GM19438 (cell line): Measurements from ENCODE around the gene ELOVL3.

Experiments
- ATAC-seq: cut with Tn5 transposase; IDR thresholded peaks from one replicate; pipeline ENCODE4 v1.9.1; 2021; ENCODE audit warnings: low read depth; ENCODE audit not compliant: unreplicated experiment

ELOVL3 gene

DNA sequence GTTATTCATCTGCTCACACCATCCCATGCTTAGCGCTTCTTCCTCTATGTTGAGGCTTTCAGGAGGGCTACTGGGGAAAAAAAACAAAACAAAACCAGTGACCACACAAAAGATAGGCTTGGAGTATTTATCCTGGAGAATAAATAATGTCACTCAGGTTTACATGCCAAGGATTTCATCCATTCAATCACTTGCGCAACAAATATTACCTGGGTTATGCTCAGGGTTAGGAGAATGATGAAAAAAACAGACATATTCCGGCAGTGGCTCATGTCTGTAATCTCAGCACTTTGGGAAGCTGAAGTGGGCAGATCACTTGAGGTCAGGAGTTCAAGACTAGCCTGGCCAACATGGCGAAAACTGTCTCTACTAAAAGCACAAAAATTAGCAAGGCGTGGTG is 3.3 kb upstream of the ELOVL3 start:
- ATAC-seq: no peak

- no peak for ATAC-seq
Measured at GRCh38 chr10:102226542-102226870, 407 bp downstream of the ELOVL3 start.

DNA sequence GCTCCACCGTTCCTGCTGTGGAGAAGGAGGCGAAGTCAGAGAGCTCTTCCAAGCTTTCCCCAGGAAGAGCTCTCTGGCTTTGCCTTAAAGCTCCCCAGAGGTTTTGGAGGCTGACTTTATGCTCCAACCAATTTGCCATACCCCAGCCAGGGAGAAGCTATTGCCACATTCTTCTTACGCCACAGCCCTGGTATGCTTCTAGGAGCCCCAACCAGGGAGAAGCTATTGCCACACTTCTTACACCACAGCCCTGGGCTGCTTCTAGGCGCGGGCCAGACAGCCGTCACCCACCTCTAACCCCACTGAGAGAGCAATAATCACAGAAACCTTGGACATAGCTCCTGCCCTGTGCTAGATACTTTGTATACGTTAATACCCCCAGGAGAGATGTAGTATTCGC is 951 bp downstream of the ELOVL3 start:
- no peak for ATAC-seq

DNA sequence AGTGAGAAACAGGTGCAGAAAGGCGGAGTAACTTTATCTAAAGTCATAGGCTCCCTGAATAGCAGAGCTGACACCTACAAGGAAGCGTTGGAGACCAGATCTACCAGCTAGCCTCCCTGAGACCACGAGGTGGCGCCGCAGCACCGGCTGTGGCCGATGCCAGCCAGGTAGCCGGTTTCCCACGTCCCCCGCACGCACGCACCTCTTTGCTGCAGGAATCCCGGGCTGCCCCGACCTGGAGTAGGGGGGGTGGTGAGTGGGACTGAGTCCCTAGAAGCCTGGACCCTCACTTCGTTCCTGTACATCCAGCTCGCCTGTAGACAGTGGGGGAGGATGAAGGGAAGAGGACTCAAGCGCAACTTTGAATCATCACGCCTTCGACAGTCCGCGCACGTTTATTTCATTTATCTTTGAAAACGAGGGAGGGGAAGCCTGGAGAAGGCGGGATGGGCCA is 3.7 kb downstream of the ELOVL3 start:
- no peak for ATAC-seq

DNA sequence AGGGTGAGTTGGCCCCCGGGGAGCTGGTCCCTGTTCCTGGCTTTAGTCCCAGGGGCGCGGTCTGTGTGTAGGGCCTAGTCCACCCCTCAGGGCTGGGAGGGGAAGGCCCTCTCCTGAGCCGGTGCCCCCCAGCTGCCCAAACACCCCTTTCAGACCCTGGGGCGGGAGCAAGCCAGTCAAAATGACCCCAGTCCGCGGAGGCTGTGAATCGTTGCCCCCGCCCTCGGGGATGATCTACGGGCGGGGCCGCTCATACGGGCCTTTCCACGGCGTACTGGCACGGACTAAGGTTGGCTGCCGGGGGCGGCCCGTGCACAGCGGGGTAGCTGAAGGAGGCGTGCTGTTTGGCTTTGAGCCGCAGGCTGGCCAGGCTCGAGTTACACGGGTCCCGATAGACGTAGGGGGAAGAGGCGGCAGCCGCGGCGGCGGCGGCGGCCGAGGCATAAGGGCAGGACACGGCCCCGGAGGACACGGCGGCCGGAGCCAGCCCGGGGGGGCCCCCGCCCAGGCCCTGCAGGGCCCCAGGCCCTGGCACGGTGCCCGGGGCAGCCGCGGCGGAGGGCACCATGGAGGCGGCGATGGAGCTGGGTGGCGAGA is 4.3 kb downstream of the ELOVL3 start:
- no peak for ATAC-seq

DNA sequence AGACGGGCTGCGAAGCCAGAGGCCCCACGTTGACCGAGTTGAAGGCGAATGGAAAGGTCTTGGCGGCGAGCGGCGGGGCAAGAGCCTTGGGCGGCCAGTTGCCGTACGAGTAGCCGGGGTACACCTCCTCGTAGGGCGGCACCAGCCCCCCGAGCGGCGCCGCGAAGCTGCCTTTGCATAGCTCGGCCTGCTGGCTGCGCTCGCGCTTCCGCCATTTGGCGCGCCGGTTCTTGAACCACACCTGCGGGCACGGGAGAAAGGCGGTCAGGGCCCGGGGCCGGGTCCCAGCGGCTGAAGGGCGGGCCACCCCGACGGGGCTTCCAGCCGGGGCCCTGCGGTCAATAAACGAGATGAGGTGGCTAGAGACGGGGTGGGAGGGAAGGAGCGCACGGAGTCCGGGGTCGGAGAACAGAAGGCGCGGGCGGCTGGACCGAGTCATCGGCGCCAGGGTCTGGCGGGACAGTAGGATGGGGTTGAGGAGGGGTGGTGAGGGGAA is 4.8 kb downstream of the ELOVL3 start:
- ATAC-seq: no peak

DNA sequence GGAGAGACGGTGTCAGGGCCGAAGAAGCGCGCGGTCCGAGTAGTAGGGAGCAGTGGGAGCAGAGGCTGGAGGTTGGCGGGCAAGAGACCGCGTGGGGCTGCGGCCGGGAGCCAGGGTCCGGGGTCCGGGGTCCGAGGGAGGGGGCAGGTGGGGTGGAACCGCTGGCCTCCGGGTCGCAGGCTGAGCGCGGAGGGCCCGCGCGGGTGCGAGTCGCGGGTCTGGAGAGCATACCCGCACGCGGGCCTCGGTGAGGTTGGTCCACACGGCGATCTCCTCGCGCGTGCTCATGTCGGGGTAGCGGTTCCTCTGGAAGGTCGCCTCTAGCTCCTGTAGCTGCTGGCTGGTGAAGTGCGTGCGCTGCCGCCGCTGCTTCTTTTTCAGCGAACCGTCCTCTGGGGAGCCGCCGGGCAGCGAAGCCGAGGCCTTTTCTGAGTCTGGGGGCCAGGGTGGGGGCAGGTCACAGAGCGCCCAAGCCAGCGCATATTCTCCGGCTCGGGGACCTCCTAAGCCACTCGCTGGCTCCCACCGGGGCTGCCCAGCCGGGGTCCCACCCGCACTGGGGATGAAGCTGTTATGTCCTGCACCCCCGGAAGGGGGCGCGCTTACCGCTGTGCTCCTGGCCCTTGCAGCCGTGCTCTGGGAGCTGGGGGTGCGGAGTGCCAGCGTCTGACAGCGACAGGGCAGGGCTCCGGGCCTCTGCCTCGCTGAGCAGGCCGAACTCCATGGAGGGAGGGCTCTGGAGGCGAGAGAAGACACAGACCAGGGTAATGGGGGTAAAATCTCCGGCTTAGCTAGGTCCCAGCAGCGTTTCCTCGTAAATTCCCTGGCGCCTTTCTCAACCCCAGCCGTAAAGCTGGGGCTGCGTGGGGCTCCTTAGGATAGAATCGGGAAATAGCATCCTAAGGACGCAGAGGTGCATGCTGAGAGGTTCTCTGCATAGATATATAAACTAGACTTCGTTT is 5.5 kb downstream of the ELOVL3 start:
- no peak for ATAC-seq

DNA sequence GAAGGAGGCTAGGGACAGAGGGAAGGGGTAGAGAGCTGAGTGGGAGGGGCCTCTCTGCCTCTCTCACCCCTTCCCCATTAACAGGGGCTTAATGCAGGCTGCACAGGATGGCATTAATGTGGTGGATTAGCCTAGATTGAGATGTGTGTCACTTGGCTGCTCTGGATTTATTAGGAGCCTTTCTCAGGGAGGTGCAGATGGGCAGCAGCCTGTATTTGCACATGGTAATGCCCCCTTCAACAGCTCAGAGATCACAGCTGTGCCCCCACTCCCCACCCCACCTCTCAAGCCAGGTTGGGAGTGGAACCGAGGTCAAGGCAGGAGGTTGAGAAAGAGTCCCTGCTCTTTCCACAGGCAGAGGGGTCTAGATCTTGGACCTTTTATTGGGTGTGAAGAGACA is 7.9 kb downstream of the ELOVL3 start:
- ATAC-seq: no peak

DNA sequence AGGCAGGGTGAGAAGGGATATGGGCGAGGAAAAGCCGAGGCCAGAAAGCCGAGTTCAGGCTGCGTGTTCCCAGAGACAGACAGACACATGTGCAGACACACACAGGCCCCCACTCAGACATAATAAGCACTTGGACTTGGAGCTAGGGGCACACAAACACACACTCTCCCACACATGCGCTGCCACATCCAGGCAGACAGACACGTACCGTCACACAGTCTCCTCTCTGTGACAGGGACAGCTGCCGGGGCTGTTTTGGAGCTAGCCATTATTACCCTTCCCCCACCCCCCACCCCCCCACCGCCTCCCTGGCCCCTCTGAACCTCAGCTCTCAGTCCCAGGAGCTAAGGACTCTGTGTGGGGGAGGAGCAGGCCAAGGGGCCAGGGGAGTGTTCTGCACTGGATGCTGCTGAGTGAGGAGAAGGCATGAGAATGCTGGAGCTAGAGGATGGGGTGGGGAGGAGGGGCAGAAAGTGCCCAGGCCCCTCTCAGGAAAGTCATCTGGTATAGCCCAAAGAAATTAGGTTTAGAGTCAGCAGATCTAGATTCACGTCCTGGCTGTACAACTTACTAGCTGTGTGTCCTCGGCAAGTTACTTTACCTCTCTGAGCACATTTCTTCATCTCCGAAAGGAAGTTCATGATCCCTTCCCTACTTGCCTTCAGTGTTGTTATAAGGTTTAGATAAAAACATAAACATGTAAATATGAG is 8.9 kb downstream of the ELOVL3 start:
- no peak for ATAC-seq

GRCh38 chr10:102235598-102235920 is 9.5 kb downstream of the ELOVL3 start:
- ATAC-seq: no peak

DNA sequence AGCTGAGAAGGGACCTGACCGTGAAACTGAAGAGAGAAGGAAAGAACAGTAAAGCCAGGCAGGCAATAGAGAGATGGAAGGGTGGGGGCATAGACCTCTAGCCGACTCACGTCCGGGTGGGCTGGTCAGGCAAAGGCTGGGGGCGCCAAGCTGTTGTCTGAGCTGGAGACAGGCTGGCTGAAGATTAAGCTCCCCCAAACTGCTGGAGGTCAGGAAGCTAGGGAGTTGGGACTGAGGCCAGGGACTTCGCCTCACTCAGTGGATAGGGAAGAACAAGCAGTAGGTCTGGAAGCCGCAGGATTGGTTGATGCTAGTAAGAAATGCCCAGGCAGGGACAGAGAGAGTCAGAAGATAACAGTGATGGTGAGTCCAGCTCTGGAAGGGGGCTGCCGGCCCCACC is 9.9 kb downstream of the ELOVL3 start:
- ATAC-seq: no peak

DNA sequence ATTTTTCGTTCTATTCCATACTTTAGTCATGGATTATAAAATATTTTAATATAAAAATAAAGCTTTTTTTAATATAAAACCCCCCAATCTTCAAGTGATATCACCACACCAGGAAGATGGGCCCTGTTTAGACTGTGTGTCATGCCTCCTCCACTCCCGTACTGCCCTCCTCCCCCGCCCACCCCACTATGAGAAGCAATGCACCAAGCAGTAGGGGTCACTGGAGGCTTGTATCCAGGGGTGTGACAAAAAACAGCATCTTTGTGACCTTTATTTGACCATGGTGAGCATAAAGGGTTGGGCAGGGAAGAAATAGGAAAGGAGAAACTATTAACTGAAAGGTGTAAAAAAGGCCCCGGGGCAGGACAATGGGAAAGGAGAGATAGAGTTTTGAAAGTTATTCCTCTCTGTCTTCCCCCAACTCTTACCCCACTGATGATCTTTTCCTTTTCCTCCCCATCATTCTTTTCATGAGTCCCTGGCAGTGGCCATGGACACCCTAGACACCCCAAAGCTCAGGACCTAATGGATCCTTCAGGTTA is 11.7 kb downstream of the ELOVL3 start:
- ATAC-seq: no peak

GRCh38 chr10:102240467-102241031 is 14.4 kb downstream of the ELOVL3 start:
- ATAC-seq: no peak

- ATAC-seq: peak; percentile 1
Measured at GRCh38 chr10:102241032-102241443, 14.9 kb downstream of the ELOVL3 start.

DNA sequence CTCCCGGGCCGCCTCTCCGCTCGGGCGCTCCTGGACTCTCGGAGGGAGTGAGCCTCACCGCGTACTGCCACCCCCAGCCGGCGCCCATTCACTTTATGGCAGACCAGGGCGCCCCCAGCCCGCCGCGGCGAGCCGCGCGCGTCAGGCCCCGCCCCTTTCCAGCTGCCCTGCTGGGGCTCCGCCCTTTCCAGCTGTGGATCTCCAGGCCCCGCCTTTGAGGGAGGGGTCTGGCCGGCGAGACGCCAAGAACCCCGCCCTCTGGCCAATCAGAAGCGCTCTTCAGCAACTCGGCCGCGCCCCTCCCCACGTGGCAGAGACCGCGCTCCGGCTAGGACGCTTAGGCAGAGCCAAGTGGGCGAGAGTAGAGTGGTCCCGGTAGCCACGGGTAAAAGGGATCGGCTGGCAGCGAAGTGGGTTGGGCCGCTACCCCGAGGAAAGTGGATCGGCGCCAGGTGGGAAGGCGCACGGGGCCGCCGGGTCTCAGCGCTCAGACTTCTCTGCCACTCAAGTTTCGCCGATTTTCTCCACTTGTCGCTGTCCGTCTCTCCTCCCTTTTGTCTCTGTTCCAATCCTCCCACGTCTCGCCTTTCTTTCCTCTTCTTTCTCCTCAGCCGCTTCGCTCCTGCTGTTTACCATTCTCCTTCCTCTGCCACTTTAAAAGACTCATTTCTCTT is 15.5 kb downstream of the ELOVL3 start, which contains the start of gene PITX3:
TSS of gene PITX3 (minus strand) at position 69 of the 674 bp plus-strand sequence. CDS start 9,432 bp downstream, outside the sequence.
- peak; percentile 49 for ATAC-seq

GRCh38 chr10:102242118-102242485 is 16.0 kb downstream of the ELOVL3 start:
- ATAC-seq: no peak

GRCh38 chr10:102243309-102243708 is 17.2 kb downstream of the ELOVL3 start:
- ATAC-seq: no peak

DNA sequence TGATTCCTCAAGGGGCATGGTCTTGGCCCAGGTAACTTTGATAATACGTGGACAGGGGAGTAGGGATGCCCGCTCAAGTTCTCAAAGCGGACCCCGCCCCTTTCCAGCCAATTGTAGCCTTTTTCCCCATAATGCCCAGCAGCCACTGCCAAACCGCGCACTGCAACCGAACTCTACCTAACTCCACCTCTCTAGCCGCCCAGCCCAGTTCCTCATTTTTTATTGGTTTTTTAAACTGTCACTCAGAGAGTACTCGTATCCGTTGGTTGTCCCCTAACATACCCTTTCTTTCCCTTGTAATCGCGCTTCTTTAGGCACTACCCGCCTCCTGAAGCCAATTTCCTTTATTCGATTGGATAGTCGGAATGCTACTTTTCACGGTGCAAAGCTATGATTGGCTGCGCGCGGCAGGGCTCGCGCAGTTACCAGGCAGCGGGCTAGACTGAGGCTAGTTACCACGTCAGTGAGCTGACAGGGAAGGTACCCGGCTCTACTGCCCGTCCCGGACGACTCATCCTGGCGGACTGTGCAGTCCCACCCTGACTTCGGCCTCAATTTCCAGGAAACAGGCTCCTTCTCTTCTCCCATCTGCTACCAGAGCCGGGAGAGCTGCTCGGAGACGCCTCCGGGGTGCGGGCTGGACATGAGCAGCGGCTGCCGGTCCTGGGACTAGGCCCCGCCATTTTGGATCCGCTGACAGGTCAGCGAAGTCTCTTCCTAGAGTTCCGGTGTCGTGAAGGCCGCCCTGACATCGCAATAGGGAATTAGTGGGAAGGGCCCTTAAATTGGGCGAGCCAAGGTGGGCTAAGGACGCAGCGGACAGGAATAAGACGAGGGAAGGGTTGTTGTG is 19.2 kb downstream of the ELOVL3 start, which contains the start of gene GBF1:
TSS of gene GBF1 (plus strand) at position 451 of the 850 bp plus-strand sequence. CDS start 13,407 bp downstream, outside the sequence.
- ATAC-seq: peak; percentile 86

GRCh38 chr10:102245932-102246251 is 19.8 kb downstream of the ELOVL3 start:
- no peak for ATAC-seq
